B cell (primary cell): Measurements from ENCODE around the gene PTH1R. TPM values are rescaled to one million over a fixed set of nuclear protein-coding genes. Genes with fewer than 3 reads are reported as not detected.

Experiments
- ATAC-seq: fragments of 200-7000 bp; cut with Tn5 transposase; one replicate; pipeline ENCODE4 v1.10.0; 2021; ENCODE audit warnings: low read depth, mild to moderate bottlenecking, moderate number of reproducible peaks, moderate library complexity
- CTCF ChIA-PET: fragments of 350-600 bp; sonication (Branson Sonifier 250); formaldehyde crosslinking; loops from one replicate; lab custom pipeline; 2021; ENCODE audit warnings: antibody characterized with exemption, inconsistent platforms; lab: Charles Lee
- POLR2A ChIA-PET: fragments of 350-600 bp; sonication (Branson Sonifier 250); formaldehyde crosslinking; loops from one replicate; lab custom pipeline; 2021; ENCODE audit warnings: antibody characterized with exemption; lab: Charles Lee
- DNase-seq: peaks from one replicate; pipeline ENCODE4 v3.0.0; 2013
- H2AFZ ChIP-seq: 2 replicates; pipeline ENCODE4 v1.6.1; 2012; ENCODE audit warnings: mild to moderate bottlenecking, low read depth, low read length; ENCODE audit not compliant: insufficient read depth, poor library complexity, severe bottlenecking
- H3K27ac ChIP-seq, 2 donors: 1 replicate in 1 of 2; 2 replicates in 1 of 2; pipeline ENCODE4 v1.5.1; 2012 to 2013; ENCODE audit warnings: low read length in 2 of 2, mild to moderate bottlenecking in 2 of 2, moderate library complexity in 1 of 2
- H3K27me3 ChIP-seq, 4 experiments: fragments of 200-600 bp in 1 of 4; sonication (generic) in 1 of 4; replicated peaks in 1 of 4; 1 replicate in 2 of 4; 2 replicates in 2 of 4; pipeline versions ENCODE4 v1.6.1 to v1.7.0; 2013 to 2016; ENCODE audit warnings: low read length in 3 of 4, mild to moderate bottlenecking in 2 of 4, mixed read lengths in 1 of 4, moderate library complexity in 1 of 4; ENCODE audit not compliant: insufficient read depth in 4 of 4, control insufficient read depth in 3 of 4; ENCODE audit errors: control extremely low read depth in 1 of 4
- H3K36me3 ChIP-seq, 2 experiments: replicated peaks in 1 of 2; 1 replicate in 1 of 2; 2 replicates in 1 of 2; pipeline versions ENCODE4 v1.6.1 to v1.7.1; 2013; ENCODE audit warnings: low read length in 1 of 2; ENCODE audit not compliant: insufficient read depth in 2 of 2, control insufficient read depth in 1 of 2; ENCODE audit errors: control extremely low read depth in 1 of 2, extremely low read depth in 1 of 2
- H3K4me1 ChIP-seq, 2 donors: fragments of 200-600 bp in 1 of 2; sonication (generic) in 1 of 2; 1 replicate in 1 of 2; 2 replicates in 1 of 2; pipeline versions ENCODE4 v1.5.1 to v1.6.1; 2013 to 2017; ENCODE audit warnings: low read length in 2 of 2; ENCODE audit not compliant: control insufficient read depth in 2 of 2, insufficient read depth in 2 of 2
- H3K4me2 ChIP-seq: replicated peaks from 2 replicates; pipeline ENCODE3; 2012; ENCODE audit warnings: mild to moderate bottlenecking, low read depth, low read length; ENCODE audit not compliant: poor library complexity, severe bottlenecking
- H3K4me3 ChIP-seq, 5 experiments: fragments of 200-600 bp in 1 of 5; sonication (generic) in 1 of 5; 1 replicate in 3 of 5; 2 replicates in 2 of 5; pipeline versions ENCODE4 v1.5.1 to v1.7.0; 2011 to 2016; ENCODE audit warnings: low read length in 4 of 5, mild to moderate bottlenecking in 4 of 5, low read depth in 2 of 5, control low read depth in 1 of 5, moderate library complexity in 1 of 5; ENCODE audit not compliant: insufficient read depth in 1 of 5; ENCODE audit errors: control extremely low read depth in 1 of 5, extremely low read depth in 1 of 5
- H3K79me2 ChIP-seq: fragments of 200-600 bp; sonication (generic); one replicate; pipeline ENCODE4 v1.6.0; 2016; ENCODE audit warnings: low read length; ENCODE audit not compliant: control insufficient read depth, insufficient read depth
- H3K9ac ChIP-seq: fragments of 200-600 bp; sonication (generic); 2 replicates; pipeline ENCODE4 v1.6.1; 2017; ENCODE audit warnings: mild to moderate bottlenecking, low read length, moderate library complexity
- H3K9me3 ChIP-seq, 3 donors: one replicate each; pipeline versions ENCODE4 v1.6.1 to v1.7.1; 2013; ENCODE audit warnings: low read length in 2 of 3; ENCODE audit not compliant: control insufficient read depth in 2 of 3, insufficient read depth in 1 of 3; ENCODE audit errors: control extremely low read depth in 1 of 3
- H4K20me1 ChIP-seq: 2 replicates; pipeline ENCODE4 v1.6.0; 2012; ENCODE audit warnings: mild to moderate bottlenecking, low read length; ENCODE audit not compliant: insufficient read depth, control insufficient read depth, poor library complexity, severe bottlenecking
- H3K27ac Mint-ChIP-seq: one replicate; pipeline ENCODE4 v1.8.0; 2021; ENCODE audit warnings: mixed read lengths
- H3K27me3 Mint-ChIP-seq: one replicate; pipeline ENCODE4 v1.8.0; 2021; ENCODE audit warnings: mixed read lengths
- H3K4me1 Mint-ChIP-seq: one replicate; pipeline ENCODE4 v1.8.0; 2021; ENCODE audit warnings: mixed read lengths
- H3K4me3 Mint-ChIP-seq: one replicate; pipeline ENCODE4 v1.8.0; 2021; ENCODE audit warnings: mixed read lengths
- H3K9me3 Mint-ChIP-seq: one replicate; pipeline ENCODE4 v1.8.0; 2022; ENCODE audit warnings: mixed read lengths; ENCODE audit not compliant: insufficient read depth
- CTCF ChIP-seq: fragments of 200-600 bp; IDR thresholded peaks from one replicate; pipeline ENCODE4 v1.8.0; 2022; ENCODE audit warnings: antibody characterized with exemption, mild to moderate bottlenecking
- EZH2 ChIP-seq: IDR thresholded peaks from 2 replicates; pipeline ENCODE4 v1.6.1; 2012; ENCODE audit warnings: borderline replicate concordance, low read depth, mild to moderate bottlenecking, moderate library complexity, low read length; ENCODE audit not compliant: insufficient read depth, poor library complexity, severe bottlenecking
- WGBS: methylation state at CpG from one replicate; pipeline ENCODE4 v1.1.5; 2013; ENCODE audit warnings: missing lambda C conversion rate; ENCODE audit not compliant: insufficient coverage; 5-methylcytosine and 5-hydroxymethylcytosine counted together
- intact Hi-C: fragments of 100-400 bp; cut with micrococcal nuclease; formaldehyde crosslinking; loops from one replicate; pipeline ENCODE4 v1.10.0; 2022
- polyA plus RNA-seq: library from polyadenylated mRNA; depleted of rRNA; stranded (reverse); fragments of >200 nt; gene quantifications from 2 replicates; pipeline ENCODE4 v1.2.3, GENCODE V29; 2012
- total RNA-seq, 2 donors: library from RNA; stranded (reverse); fragments of 120-200 nt in 1 of 2; gene quantifications; 1 replicate in 1 of 2; 2 replicates in 1 of 2; pipeline versions ENCODE4 v1.2.3 to v1.2.4, GENCODE V29; 2013 to 2022

PTH1R gene
- total and polyA plus RNA-seq, 2 donors (not counting 1 experiment from before 2014, with no cell fraction given), result not detected

DNA sequence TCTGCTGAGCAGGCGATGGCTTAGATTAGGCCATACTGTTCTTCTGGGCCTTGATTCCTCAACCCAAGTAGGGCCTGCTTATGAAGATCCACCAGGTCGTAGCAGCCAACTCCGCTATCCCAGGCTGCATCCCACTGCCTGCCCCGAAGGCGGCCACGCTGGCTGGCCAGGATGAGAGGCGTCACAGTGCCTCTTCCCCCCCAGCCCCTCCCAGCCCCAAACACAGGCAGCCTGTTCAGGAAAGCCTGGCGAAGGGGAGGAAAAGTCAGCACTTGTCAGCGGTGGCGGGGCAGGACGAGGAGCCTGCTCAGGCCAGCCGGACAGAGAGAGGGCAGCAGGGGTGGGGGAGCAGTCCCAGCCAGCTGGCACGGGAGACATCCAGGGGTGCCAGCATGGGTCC, 11.2 kb downstream of the PTH1R start:
- no peaks in the 10 kb centered on the region for H3K79me2 ChIP-seq
- H3K27me3 ChIP-seq, result peaks cover 0 to 64% (median 30%) of the 10 kb centered on the region in 4 experiments
- H3K27ac ChIP-seq, result no peak overlapping the region
- POLR2A ChIA-PET, result no interaction called here
- no peak overlapping the region for H3K4me3 Mint-ChIP-seq
- DNase-seq (no peak), ATAC-seq (no peak)
- intact Hi-C loops, result no loop called here
- peaks cover 64% of the 10 kb centered on the region for H3K27me3 Mint-ChIP-seq
- H3K9ac ChIP-seq, result no peak overlapping the region
- peaks cover 16% of the 10 kb centered on the region for H3K4me1 Mint-ChIP-seq
- H3K36me3 ChIP-seq, result no peaks in the 10 kb centered on the region
- no peak overlapping the region for H2AFZ ChIP-seq
- 93% methylated on average over 9 of the region's 13 CpGs for WGBS
- CTCF ChIA-PET, result interaction anchor here (0.8 to 1.3 kb wide), 3 partner anchors 22 to 43 kb away, joined by 3 read pairs; no protein-coding TSS in a partner anchor
- H3K4me3 ChIP-seq, result no peak overlapping the region
- H3K4me2 ChIP-seq, result no peak overlapping the region
- H3K4me1 ChIP-seq, result peaks cover 13 to 21% of the 10 kb centered on the region in 2 donors
- no peaks in the 10 kb centered on the region for H4K20me1 ChIP-seq
- peaks cover 0 to 6% (median 0%) of the 10 kb centered on the region in 3 donors for H3K9me3 ChIP-seq
- H3K9me3 Mint-ChIP-seq, result no peaks in the 10 kb centered on the region
- no peak overlapping the region for H3K27ac Mint-ChIP-seq
- TF ChIP-seq CTCF (no peak), EZH2 (no peak)

GRCh38 chr3:46889381-46890110, 12.0 kb downstream of the PTH1R start:
- Mint-ChIP-seq H3K27ac (no peak overlapping the region), H3K4me3 (no peak overlapping the region), H3K27me3 (peaks cover 59% of the 10 kb centered on the region), H3K4me1 (peaks cover 14% of the 10 kb centered on the region), H3K9me3 (no peaks in the 10 kb centered on the region)
- H3K4me3 ChIP-seq, result no peak overlapping the region
- H3K4me1 ChIP-seq, result peaks cover 14 to 15% of the 10 kb centered on the region in 2 donors
- TF ChIP-seq CTCF, result no peak
- TF ChIP-seq EZH2, result no peak
- no peak overlapping the region for H3K9ac ChIP-seq
- no peak for DNase-seq
- H3K36me3 ChIP-seq, result no peaks in the 10 kb centered on the region
- CTCF ChIA-PET, result interaction anchor here (1.2 kb wide), 1 partner anchor 44 kb away, joined by 3 read pairs; no protein-coding TSS in a partner anchor
- POLR2A ChIA-PET, result no interaction called here
- H2AFZ ChIP-seq, result no peak overlapping the region
- H3K79me2 ChIP-seq, result no peaks in the 10 kb centered on the region
- intact Hi-C loops, result no loop called here
- peaks cover 0 to 6% (median 0%) of the 10 kb centered on the region in 3 donors for H3K9me3 ChIP-seq
- H3K4me2 ChIP-seq, result no peak overlapping the region
- peaks cover 0 to 61% (median 24%) of the 10 kb centered on the region in 4 experiments for H3K27me3 ChIP-seq
- ATAC-seq, result no peak
- H3K27ac ChIP-seq, result no peak overlapping the region
- no peaks in the 10 kb centered on the region for H4K20me1 ChIP-seq
- WGBS, result 26% methylated on average over 5 of the region's 6 CpGs
